SHP77 (cell line): ENCODE results near the gene CPEB4.

Experiments
- DNase-seq, 2 experiments: peaks; one replicate each; lab custom pipeline; 2025; lab: John Stamatoyannopoulos, UW

The CPEB4 gene

DNA sequence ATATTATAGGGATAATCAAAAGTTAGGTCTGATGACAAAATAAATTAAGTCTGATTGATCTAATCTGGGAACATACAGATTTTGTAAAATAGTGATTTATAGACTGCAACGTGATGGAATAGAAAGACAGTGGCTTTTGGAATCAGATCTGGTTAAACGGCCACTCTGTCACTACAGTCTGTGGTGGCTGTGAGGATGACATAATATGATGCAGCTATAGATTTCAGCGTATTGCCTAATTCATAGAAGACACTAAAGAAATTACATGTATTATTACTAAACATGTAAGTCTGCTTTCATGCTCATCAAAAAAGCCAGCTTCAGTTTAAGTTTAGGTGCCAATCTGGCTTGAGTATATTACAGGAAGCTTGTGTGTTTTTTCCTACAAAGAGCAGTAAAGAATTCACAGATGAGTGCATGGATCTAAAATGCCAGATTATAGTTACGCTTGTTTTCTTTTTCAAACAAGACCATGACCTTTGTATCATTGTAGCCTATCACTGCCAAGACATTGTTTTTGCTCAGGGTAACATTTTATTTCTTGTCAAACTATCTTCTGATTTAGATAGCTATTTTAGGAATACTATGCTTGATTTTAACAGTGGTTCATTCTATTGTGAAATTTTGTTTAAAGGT is 25.7 kb downstream of the CPEB4 start:
- no peak for DNase-seq

DNA sequence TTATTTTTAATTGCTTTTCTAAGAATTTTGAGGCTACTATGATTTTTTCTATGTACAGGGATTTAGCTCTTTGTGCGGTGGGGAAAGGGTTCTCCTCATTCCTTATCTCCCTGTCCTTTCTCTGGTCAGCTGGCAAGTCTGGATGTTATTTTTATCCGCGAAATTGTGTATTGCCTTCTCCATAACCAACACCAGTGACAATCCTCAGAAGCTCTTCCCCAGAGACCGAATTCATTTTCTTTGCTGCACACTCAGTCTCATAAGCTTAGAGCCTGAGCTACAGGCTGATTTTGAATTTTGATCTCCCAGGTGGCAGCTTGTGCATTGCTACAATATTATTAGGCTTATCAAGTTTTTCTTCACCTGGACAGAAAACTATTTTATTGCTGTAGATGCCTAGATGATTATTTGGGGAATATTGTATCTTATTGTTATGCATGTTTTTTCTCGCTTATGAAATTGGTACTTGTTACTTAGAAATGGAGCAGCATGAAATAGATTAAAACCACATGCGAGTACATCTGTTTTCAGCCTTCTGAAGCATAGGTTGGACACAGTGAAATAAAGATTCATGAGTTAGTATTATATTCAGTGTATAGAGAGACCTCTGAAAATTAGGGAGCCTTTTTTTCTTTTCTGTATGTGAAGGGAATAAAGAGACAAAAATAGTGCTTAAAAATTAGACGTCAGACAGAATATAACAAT is 27.3 kb downstream of the CPEB4 start:
- DNase-seq: no peak

DNA sequence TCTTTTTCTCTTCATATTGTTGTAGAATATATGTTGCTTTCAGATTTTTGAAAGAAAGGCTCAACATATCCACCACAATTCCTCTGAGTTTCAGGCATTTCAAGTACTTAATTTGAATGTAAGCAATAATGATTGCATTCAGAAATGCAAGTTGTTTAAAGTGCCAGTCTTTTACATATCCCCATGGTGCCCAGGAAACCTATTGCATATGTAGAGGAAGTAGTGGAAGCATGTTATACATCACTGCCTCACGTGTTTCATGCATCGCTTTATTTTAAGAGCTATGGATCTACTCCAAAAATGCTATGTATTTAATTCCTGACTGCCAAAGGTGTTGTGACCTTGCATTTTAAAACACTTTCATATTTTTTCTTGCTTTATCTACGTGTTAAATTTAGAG is 28.1 kb downstream of the CPEB4 start:
- no peak for DNase-seq

DNA sequence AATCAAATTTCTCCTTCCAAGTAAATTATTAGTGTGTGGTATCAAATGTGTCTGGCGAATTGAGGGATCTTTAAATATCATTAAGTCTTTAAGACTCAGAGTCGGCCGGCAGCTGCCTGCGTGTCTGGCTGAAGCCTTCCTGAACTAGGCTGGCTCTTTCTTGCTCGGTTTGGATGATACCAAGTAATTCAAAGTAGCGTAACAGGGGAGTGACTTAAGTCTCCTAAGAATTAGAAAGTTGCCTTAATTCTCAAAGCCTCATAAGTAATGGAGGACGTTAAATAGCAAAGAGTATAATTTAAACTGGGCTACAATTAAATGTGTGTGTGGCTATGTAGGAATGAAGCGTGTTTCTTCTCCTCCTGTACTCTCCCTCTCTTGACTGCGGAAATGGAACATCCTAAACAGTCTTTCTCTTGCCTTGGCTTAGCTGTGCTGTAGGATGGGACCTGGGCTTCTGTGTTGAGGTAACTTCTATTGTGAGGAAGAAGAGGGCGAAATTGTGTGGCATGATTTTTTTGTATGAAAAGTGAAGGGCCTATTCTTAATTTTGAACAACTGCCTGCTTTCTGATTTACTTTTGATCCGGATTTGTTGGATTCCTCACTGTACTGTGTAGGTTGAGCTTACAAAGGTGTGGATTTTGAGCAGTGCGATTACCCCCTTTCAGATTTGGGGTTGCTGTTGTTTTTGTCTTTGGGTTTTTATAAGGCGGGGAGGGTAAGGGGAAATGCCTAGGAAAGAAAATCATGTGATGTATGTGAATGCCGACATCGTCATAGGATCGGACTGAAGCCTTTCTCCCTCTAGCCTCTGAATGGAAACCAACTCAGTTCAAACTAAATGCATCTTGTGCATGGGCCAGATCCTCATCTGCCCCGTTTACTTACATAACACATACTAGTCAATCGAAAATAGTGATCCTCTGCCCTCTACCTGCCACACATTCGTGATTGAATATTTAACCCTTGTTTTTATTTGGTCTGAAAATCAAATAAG is 29.9 kb downstream of the CPEB4 start:
- DNase-seq: no peak

DNA sequence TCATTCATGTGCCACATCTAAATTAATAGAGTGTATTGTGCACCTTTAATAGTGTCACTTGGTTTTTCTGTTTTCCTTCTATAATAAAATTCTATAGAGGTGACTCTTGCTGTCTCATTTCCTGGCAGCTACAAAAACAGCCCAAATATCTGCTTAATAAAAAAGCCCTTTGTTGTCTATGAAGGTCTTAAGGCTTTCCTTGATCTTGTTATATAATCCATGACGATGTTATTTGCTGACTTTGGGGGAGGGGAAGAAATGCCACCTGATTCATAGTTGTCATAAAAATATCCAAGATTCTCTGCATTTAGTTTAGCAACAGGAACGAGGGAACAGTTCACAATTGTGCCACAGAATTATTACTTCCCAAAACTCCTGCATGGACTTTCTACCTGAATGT is 31.3 kb downstream of the CPEB4 start:
- DNase-seq: no peak

DNA sequence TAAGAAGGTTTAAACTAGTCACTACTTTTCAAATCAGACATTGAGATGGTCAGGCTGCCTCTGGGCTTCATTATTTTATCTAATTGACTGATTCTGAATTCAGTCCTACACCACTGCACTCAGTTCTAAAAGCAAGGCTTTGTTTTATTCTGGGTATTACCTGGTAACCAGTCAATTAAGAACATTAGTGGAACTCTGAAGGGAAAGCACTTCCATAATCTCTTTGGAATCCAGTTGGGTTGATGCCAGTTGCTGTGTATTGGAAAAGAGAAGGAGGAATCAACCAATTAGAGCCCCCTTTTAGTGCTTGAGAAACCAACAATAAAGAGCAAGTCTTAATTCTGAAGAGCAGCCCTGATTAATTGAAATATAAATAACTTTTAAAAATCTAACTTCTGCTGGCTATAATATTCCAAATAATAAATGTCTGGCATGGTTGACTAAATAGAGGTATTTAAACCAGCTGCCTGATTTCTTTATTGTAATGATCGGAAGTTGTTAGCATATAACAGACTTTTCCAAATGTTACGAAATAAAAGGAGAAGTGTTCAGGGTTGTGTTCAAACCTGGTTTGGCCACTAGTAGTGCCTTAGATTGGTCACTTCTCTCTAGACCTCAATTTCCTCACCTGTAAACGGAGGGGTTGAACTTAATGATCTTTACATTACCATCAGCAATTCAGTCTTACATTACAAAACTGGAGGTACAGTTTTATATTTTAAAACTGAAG is 32.0 kb downstream of the CPEB4 start:
- DNase-seq: no peak

DNA sequence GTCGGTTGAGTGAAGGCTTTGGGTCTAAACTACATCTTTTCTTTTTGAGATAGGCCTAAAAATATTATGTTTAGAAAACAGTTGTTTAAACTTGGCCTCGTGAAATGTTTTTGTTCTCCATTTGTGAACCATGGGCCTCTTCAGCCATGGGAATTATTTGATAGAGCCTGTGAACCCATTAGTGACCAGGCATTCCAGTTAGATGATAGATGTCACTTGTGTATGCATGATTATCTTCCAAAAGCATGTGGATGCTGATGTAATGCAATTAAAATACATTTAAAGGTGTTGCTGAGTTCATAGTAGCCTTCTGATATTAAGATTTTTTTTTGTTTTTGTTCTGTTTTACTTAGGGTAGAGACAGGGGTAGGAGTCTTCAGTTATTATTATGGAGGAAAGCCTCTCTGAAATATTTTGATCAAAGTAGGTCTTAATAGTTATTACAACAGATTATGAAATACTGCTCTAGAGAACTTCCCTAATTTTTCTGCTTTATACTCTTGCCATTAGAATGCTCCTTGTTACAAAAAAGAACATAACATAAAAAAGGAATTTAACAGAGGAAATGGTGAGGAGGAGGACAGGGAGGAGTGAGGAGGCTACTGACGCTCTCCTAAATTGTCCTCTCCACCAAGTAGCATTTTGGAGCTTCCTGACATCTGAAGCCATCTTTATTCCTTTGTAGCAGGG is 32.9 kb downstream of the CPEB4 start:
- DNase-seq: no peak

DNA sequence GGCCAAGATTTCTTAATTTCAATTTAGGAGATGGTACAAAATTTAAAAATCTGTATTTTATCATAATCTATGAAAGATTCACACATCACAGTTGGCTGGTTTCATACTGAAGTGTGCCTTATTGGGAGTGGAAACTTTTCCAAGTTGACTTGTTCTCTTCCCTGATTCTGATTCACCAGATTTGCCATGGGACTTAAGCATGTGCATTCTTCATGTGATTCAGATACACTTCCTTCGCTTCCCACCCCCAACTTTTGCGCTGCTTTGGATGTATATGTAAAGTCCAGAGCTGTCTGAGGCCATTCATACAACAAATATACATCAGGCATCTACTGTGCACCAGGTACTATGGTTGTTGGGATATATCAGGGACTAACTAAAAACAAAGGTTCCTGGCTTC is 34.4 kb downstream of the CPEB4 start:
- DNase-seq: no peak

DNA sequence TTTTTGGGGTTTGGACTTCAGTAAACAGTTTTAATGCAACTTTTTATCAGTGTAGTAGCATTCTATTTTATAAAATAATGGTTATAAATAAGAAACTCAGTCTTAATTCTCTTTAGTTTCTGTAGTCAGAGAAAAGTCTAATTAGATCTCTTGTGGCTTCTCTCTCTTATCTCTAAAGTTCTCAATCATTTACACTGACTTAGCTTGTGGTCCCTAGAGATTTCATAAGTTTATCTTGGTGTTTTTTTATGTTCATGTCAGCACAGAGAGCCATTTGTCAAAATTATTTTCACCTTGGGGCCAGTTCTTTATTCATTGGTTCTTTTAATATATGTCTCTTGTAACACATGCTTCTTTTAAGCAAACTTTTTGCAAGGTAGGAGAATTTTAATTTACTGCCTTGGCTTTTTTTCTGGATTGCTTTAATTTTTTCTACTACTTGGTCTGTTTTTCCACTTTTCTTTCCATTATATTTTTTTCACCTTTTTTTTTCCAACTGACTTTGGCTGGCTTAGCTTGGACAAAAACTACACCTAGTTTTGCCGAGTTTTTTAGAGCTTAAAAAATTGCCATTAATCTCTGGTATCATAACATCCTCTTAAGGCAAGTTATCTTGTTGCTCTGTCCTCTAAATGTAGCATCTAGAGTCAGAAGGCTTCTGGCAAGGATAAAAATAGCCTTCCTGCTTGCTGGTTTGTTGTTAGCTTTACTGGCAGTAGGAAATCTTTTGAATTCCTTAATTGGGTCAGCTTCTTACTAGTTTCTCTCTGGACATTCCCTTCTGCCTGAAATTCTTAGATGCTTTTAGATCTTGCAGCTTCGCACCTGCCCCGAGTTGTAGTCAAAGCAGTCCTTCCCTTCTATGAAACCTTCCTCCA is 35.3 kb downstream of the CPEB4 start:
- no peak for DNase-seq

DNA sequence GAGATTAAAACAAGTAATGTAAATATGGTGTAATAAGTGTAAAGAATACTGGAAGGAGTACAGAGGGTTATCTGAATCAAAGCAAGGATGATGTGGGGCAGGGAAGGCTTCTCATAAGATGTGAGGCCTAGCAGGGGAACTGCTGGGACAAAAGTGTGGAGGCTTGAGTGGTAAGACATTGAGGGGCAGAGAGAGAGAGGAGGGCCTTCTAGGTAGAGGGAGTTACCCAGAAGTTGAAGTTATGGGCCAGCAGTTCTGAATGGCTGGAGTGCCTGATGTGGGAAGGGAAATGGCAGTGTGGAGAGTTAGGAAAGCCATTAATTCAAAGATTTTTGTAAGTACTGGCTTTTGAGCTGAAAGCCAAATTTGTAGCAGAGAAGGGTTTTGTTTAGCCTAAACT is 36.8 kb downstream of the CPEB4 start:
- DNase-seq: no peak

DNA sequence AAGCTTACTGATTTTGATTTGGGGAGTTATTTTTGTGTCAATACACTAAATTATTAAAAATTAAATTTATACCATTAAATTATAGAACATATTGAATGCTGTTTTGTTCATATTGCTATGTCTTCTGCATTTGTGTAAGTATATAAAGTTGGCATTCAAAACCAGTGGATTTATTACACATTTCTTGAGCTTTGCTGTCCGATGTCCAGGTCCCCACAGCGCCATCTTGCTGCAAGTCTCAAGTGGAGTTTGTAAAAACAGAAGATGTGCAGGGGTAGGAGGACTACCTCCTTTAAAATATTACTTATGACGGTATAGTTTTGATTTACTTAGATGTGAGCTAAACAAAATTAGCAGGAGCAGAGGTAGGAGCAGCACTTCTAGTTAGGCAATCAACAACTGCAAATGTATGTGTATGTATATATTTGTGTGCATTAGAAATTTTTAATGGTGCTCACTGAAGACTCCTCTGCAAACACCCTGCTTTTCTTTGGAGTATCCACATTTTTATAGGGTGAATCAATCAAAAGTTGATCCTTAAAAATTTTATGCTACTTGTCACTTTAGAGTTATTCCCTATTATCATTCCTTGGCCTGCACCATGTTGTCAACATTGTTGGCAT is 37.4 kb downstream of the CPEB4 start:
- DNase-seq: peak in 1 of 2 experiments; percentile 9

DNA sequence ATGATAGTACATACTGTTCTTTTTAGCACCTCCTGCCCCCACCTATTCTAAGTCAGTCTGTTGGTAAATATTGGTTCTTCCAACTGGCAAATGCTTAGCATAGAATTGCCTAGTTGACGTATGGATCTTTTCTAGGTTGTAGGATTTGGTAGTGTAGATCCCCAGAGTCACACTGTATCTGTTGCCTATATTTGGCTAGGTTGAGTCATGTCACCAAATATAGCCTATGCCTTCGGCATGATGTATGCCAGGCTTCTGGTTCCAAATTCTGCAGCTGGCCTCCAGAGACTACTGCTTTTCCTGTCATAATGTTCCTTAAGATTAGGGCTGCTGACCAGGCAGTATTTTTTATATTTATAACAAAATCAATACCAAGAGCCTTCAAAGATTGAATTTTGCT is 38.2 kb downstream of the CPEB4 start:
- peak in 1 of 2 experiments; percentile 25 for DNase-seq

DNA sequence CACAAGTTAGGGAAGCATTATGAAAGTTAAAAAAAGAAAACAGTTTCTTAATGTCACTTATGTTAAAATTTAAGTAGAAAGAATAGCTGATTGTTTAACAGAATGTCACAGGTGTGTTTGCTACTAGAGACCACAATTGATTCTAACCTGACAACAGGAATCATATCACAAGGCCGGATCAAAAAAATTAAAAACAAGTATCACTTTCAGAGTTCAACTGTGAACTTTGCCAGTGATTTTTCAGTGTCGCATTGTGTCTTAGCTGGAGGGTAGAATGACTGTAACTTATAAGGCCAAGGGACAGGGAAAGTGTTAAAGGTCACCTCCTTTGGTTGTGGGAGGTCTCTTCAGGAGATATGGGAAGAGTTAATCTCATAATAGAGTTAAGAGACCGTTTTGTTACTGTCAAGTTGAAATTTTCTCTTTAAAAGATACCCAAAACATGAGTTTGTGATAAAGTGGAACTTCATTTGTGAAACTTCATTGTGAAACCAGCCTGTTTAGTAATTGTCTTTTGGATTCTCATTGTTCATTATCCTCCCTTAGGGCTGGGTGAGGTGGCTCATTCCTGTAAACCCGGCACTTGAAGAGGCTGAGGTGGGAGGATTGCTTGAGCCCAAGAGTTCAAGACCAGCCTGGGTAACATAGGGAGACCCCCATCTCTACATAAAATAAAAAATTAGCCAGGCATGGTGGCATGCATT is 40.9 kb downstream of the CPEB4 start:
- no peak for DNase-seq

DNA sequence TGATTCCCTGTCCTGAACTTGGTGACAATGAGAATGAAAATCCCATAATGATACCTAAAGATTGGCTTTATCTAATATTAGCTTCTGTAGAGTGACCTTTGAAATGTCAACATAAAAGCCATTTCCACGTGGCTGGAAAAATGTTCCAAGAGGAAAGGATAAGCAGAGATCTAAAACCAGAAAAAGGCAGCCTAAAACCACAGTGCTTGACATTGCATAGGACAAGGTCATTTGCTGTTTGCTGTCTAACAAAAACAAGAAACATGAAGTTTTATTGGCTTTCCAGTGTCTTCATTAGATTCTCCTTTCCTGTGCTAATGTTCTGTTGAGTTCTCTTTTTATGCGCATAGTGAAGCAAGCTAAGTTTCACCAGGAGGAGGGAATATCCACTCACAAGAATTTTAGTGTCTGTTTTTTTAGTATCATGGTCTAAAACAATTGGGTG is 44.6 kb downstream of the CPEB4 start:
- no peak for DNase-seq

DNA sequence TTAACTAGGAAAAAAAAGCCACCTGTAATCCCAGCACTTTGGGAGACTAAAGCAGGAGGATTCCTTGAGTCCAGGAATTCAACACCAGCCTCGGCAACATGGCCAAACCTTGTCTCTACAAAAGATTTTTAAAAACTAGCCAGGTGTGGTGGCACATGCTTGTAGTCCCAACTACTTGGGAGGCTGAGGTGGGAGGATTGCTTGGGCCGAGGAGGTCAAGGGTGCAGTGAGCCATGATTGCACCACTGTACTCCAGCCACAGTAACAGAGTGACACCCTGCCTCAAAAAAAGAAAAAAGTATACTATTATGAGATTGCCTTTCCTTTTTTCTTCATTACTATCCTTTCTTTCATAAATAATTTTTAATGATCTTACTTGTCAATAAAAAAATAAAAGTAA is 45.8 kb downstream of the CPEB4 start:
- DNase-seq: no peak

DNA sequence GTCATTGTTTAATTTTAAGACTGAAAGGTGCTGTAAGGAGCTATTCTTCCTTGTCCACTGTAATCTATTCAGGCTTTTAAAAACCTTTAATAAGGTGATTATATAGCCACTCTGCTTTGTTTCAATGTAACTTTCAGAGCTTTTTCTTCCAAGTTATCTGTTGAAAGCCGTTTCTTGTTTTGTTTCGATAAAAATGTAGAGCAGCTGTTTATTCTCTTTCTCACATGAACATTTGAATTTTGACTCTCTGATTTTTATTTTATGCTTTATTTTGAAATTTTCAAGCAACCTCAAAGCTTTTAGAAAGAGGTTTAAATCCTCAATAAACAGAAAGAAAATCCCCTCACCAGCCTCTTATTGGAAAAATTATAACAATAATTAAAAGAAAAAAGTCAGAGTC is 47.2 kb downstream of the CPEB4 start:
- no peak for DNase-seq

DNA sequence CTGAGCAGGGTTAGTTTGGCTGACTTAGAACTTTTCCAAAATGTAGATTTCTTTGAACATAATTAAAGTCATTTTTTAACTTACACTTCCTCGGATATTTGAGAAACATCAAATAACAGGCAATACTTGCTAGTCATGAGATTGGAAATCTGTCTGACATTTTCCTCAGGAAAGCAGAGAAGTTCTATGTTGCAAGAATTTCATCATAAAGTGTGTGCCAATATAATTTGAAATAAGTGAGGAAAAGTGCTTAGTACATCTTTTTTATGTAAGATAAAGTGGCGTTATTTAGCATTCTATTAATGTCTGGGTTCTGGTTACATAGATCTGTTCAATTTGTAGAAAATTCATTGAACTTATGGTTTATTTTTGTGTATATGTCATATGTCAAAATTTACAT is 52.1 kb downstream of the CPEB4 start:
- no peak for DNase-seq

DNA sequence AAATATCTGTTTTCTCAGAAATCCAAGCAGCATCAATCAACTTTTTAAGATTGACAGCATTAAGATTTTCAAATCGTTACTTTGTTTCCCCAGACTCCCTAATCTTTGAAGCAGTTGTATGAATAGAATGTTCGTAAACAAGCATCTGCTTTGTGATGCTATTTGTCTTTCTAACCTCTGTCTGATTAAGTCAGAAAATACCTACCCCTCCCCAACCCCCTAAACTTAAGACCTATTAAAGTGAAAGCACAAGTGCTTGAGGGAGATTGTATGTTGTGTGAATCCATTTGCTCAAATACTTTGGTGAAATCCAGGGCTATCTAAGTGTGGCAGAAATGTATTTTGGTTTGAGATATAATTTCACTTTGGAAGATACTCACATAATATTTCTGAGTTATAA is 53.0 kb downstream of the CPEB4 start:
- no peak for DNase-seq

DNA sequence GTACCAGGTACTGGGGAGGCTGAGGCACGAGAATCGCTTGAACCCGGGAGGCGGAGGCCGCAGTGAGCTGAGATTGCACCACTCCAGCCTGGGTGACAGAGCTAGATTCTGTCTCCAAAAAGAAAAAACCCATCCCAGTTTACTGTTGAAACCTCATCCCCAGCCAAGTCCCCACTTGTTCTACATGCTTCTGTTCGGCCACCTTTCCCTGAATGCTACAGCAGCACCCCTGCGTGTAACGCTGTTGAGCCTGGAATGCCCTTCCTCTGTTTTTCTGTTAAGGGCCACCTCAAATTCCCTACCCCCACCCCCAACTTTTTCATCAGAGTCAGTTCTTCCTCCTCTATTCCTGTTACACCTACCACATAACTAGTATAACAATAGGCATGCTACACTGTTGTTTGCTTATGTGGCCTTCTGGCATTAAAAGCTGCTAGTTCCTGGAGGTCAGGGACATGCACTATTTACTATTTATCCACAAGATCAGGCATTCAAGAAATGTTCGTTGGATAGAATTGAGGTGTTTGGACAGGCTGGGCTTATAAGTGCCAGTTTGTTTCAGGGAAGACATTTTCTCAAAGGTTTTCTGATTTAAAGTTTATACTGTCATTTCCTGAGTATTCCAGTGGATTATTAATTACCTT is 53.7 kb downstream of the CPEB4 start:
- DNase-seq: no peak
